ENCODE data around the gene RABAC1.

RABAC1 gene

GRCh38 chr19:41959056-41960053 is at the start of gene RABAC1:
Gene RABAC1, minus strand, starts transcription at chr19:41959321. Its CDS starts 29 bp downstream, at chr19:41959292.
- TF ChIP-seq, protein P1, sequence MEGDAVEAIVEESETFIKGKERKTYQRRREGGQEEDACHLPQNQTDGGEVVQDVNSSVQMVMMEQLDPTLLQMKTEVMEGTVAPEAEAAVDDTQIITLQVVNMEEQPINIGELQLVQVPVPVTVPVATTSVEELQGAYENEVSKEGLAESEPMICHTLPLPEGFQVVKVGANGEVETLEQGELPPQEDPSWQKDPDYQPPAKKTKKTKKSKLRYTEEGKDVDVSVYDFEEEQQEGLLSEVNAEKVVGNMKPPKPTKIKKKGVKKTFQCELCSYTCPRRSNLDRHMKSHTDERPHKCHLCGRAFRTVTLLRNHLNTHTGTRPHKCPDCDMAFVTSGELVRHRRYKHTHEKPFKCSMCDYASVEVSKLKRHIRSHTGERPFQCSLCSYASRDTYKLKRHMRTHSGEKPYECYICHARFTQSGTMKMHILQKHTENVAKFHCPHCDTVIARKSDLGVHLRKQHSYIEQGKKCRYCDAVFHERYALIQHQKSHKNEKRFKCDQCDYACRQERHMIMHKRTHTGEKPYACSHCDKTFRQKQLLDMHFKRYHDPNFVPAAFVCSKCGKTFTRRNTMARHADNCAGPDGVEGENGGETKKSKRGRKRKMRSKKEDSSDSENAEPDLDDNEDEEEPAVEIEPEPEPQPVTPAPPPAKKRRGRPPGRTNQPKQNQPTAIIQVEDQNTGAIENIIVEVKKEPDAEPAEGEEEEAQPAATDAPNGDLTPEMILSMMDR (IDR thresholded peaks at IDR 0.05; ENCODE audit: borderline replicate concordance, insufficient read depth, low read depth, low read length) = peak; percentile 48
- H3K4me3 ChIP-seq (ENCODE audit: low read depth, low read length) = peak within 1 kb of the TSS; percentile 74

- TF ChIP-seq, protein P1 (IDR thresholded peaks at IDR 0.05; ENCODE audit: borderline replicate concordance, insufficient read depth, low read depth, low read length) = no peak
- H3K4me3 ChIP-seq (ENCODE audit: low read depth, low read length) = no peak overlapping the region
Measured at GRCh38 chr19:42006569-42006968, 47.4 kb upstream of the RABAC1 start.

DNA sequence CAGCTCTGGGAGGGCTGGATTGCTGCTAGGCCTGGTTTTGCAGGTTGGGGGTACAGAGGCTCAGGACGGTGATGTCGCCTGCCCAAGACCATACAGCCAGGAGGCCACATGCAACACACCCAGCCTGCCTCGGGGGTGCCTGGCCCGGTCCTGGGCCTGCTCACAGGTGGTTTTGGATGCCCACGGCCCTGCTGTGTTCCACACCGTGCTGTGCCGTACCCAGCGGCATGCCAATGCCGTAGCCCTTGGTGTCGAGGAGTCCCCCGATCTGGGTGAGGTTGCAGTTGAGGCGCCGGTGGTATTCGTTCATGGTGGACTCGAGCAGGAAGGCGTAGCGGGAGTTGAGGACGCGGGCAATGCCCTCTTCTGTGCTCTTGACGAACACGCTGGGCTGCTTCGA is 46.4 kb upstream of the RABAC1 start:
- H3K4me3 ChIP-seq (ENCODE audit: low read depth, low read length) = no peak overlapping the region
- TF ChIP-seq, protein P1 (IDR thresholded peaks at IDR 0.05; ENCODE audit: borderline replicate concordance, insufficient read depth, low read depth, low read length) = no peak

DNA sequence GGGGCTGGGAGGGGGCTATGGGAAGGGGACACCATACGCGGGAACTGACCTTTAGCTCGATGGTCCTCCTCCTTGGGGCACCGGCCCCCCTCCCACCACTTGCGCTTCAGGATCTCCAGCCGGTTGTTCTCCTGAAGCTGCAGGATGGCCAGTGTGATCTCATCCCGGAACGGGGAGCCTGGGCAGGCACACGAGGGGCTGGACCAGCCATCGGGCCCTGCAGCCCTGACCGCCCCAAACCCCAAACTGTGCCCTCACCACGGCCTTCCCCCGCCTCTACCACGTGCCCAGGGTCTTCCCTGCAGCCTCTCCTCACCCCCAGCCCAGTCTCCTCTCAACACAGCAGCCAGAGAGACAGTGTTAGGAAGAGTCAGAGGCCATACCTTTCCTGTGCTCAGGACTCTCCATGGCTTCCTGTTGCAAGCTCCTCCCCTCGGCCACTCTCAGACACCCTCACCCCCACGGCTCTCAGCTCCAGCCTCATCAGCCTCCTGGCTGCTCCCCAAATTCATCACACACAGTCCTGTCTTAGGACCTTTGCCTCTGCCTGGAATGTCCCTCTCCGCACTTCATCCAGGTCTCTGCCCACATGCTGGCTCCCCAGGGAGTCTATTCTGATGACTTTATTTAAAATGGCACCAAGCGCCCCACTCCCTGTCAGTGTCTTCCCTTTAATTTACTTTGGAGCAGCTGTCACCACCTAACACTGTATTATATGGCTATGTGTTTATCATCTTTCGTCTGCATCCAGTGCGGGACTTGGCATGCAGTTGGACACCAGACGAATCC is 44.6 kb upstream of the RABAC1 start:
- no peak overlapping the region for H3K4me3 ChIP-seq (ENCODE audit: low read depth, low read length)
- TF ChIP-seq, protein P1 (IDR thresholded peaks at IDR 0.05; ENCODE audit: borderline replicate concordance, insufficient read depth, low read depth, low read length) = no peak

DNA sequence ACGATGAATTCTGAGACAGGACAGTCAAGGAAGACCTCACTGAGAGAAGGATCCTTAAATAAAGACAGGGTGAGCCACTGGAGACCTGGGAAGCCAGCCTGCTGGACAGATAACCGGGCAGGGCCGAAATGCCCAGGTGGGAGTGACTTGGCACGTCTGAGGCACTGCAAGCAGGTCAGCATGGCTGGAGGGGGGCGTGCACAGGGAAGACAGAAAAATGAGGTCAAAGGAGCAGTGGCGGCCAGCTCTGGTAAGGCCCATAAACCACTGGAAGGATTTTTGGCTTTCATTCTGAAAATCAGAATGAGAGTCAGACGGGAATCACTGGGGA is 40.7 kb upstream of the RABAC1 start:
- TF ChIP-seq, protein P1 (IDR thresholded peaks at IDR 0.05; ENCODE audit: borderline replicate concordance, insufficient read depth, low read depth, low read length) = no peak
- H3K4me3 ChIP-seq (ENCODE audit: low read depth, low read length) = no peak overlapping the region

DNA sequence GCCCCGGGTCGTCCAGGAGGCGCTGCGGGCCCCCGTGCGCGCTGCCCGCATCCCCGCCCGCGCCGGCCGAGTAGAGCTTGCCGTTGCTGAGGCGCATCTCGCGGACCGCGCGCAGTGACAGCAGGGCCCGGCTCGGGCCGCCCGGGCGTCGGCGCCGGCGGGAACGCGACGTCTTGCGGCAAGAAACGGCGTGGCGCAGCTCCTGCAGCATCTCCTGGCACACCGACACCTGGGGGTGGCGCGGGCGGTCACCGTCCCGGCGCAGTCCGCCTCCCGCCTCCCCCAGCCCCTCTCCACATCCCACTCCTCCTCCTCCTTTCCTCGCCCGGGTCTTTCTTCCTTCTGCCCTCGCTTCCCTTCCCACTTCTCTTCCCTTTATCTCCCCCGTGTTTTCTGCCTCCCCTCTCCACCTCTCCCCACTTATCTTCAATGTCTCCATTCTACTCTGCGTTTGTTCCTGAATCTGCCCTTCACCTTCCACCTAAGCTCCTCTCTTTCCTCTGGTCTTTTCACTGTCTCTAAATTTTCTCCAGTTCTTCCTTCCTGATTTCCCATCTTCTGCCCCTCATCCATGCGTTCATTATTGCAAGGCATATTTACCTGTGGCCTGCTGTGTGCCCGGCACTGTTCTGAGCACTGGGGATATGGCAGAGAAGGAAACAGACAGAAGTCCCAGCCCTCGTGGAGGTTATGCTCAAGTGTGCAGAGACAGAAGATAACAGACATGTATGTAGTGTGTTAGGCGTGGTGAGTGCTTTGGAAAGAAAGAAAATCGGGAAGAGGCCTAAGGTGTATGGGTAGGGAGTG is 40.2 kb upstream of the RABAC1 start:
- no peak overlapping the region for H3K4me3 ChIP-seq (ENCODE audit: low read depth, low read length)

More for the DNA sequence above, 40.2 kb upstream of the RABAC1 start:
- TF ChIP-seq, protein P1 (IDR thresholded peaks at IDR 0.05; ENCODE audit: borderline replicate concordance, insufficient read depth, low read depth, low read length) = no peak
